ENCODE results near the gene PODXL2.

Gene PODXL2

GRCh38 chr3:127607675-127608361 lies 21.2 kb upstream of the PODXL2 start:
- H4K91ac ChIP-seq (ENCODE audit: low read depth, low read length), result no peak overlapping the region
- H3K79me1 ChIP-seq (ENCODE audit: low read length), result no peaks in the 10 kb centered on the region
- no peak overlapping the region for H3K4ac ChIP-seq (ENCODE audit: low read depth, low read length)
- H3K36me3 ChIP-seq (ENCODE audit: control insufficient read depth in 1 of 2, insufficient read depth in 2 of 2, low read length in 2 of 2), result peaks cover 47 to 68% of the 10 kb centered on the region in 2 experiments
- H3K27me3 ChIP-seq (ENCODE audit: insufficient read depth, low read length), result no peaks in the 10 kb centered on the region
- no peak overlapping the region for H3K4me2 ChIP-seq (ENCODE audit: low read length)
- no peak overlapping the region for H4K8ac ChIP-seq (ENCODE audit: low read depth, low read length)
- no peak overlapping the region for H3K9ac ChIP-seq (ENCODE audit: low read length)
- H3K79me2 ChIP-seq (ENCODE audit: control insufficient read depth, insufficient read depth, low read length, poor library complexity), result no peaks in the 10 kb centered on the region
- no peak for DNase-seq
- H4K12ac ChIP-seq (ENCODE audit: low read depth, low read length), result no peak overlapping the region
- peaks cover 2% of the 10 kb centered on the region for H3K9me3 ChIP-seq (ENCODE audit: insufficient read depth, low read depth, low read length)
- H2BK12ac ChIP-seq (ENCODE audit: low read length), result no peak overlapping the region
- no peak overlapping the region for H3K14ac ChIP-seq (ENCODE audit: low read length)
- peak overlapping the region; percentile 30 for H3K4me3 ChIP-seq (ENCODE audit: low read depth, low read length)
- H2AK5ac ChIP-seq (ENCODE audit: low read length), result no peak overlapping the region
- WGBS (ENCODE audit: extremely low coverage, insufficient coverage, insufficient read length), result no CpG with 5 or more reads among the region's 7 CpGs
- no peak overlapping the region for H2BK5ac ChIP-seq (ENCODE audit: low read depth, low read length, poor library complexity)
- H3K23ac ChIP-seq (ENCODE audit: low read length), result no peak overlapping the region
- H3K4me1 ChIP-seq (ENCODE audit: control insufficient read depth in 1 of 2, insufficient read depth in 2 of 2, low read length in 2 of 2), result no peaks in the 10 kb centered on the region
- no peak overlapping the region for H2BK120ac ChIP-seq (ENCODE audit: insufficient read depth, low read length, poor library complexity)
- H2AFZ ChIP-seq (ENCODE audit: insufficient read depth, low read length, poor library complexity), result no peak overlapping the region
- no peak overlapping the region for H3K27ac ChIP-seq (ENCODE audit: low read depth, low read length)
- H3K18ac ChIP-seq (ENCODE audit: low read length), result no peak overlapping the region

- no peaks in the 10 kb centered on the region for H3K27me3 ChIP-seq (ENCODE audit: insufficient read depth, low read length)
- no peak overlapping the region for H2BK120ac ChIP-seq (ENCODE audit: insufficient read depth, low read length, poor library complexity)
- H3K79me1 ChIP-seq (ENCODE audit: low read length), result no peaks in the 10 kb centered on the region
- H3K27ac ChIP-seq (ENCODE audit: low read depth, low read length), result no peak overlapping the region
- no peak overlapping the region for H3K23ac ChIP-seq (ENCODE audit: low read length)
- H3K18ac ChIP-seq (ENCODE audit: low read length), result no peak overlapping the region
- H3K79me2 ChIP-seq (ENCODE audit: control insufficient read depth, insufficient read depth, low read length, poor library complexity), result no peaks in the 10 kb centered on the region
- no peak overlapping the region for H4K8ac ChIP-seq (ENCODE audit: low read depth, low read length)
- H3K36me3 ChIP-seq (ENCODE audit: control insufficient read depth in 1 of 2, insufficient read depth in 2 of 2, low read length in 2 of 2), result peaks cover 47 to 73% of the 10 kb centered on the region in 2 experiments
- no peaks in the 10 kb centered on the region for H3K4me1 ChIP-seq (ENCODE audit: control insufficient read depth in 1 of 2, insufficient read depth in 2 of 2, low read length in 2 of 2)
- H3K4me2 ChIP-seq (ENCODE audit: low read length), result no peak overlapping the region
- WGBS (ENCODE audit: extremely low coverage, insufficient coverage, insufficient read length), result no CpG with 5 or more reads among the region's 14 CpGs
- H2AK5ac ChIP-seq (ENCODE audit: low read length), result no peak overlapping the region
- H3K9me3 ChIP-seq (ENCODE audit: insufficient read depth, low read depth, low read length), result peaks cover 2% of the 10 kb centered on the region
- no peak overlapping the region for H2AFZ ChIP-seq (ENCODE audit: insufficient read depth, low read length, poor library complexity)
- no peak overlapping the region for H4K12ac ChIP-seq (ENCODE audit: low read depth, low read length)
- no peak overlapping the region for H3K4me3 ChIP-seq (ENCODE audit: low read depth, low read length)
- no peak overlapping the region for H2BK5ac ChIP-seq (ENCODE audit: low read depth, low read length, poor library complexity)
- H4K91ac ChIP-seq (ENCODE audit: low read depth, low read length), result no peak overlapping the region
- H3K4ac ChIP-seq (ENCODE audit: low read depth, low read length), result no peak overlapping the region
- DNase-seq, result no peak
- H3K14ac ChIP-seq (ENCODE audit: low read length), result no peak overlapping the region
- no peak overlapping the region for H3K9ac ChIP-seq (ENCODE audit: low read length)
- H2BK12ac ChIP-seq (ENCODE audit: low read length), result no peak overlapping the region
Measured at GRCh38 chr3:127608362-127608718, 20.6 kb upstream of the PODXL2 start.

GRCh38 chr3:127610105-127610504 lies 18.9 kb upstream of the PODXL2 start:
- Histone ChIP-seq H2BK5ac (ENCODE audit: low read depth, low read length, poor library complexity) (no peak overlapping the region), H2AK5ac (ENCODE audit: low read length) (no peak overlapping the region)

GRCh38 chr3:127611251-127611650 lies 17.7 kb upstream of the PODXL2 start:
- no peak overlapping the region for H3K4me2 ChIP-seq (ENCODE audit: low read length)

More at GRCh38 chr3:127610105-127610504, 18.9 kb upstream of the PODXL2 start:
- Histone ChIP-seq H4K91ac (ENCODE audit: low read depth, low read length) (no peak overlapping the region), H3K9me3 (ENCODE audit: insufficient read depth, low read depth, low read length) (peaks cover 2% of the 10 kb centered on the region), H3K4me1 (ENCODE audit: control insufficient read depth in 1 of 2, insufficient read depth in 2 of 2, low read length in 2 of 2) (no peaks in the 10 kb centered on the region), H3K27ac (ENCODE audit: low read depth, low read length) (no peak overlapping the region), H3K4ac (ENCODE audit: low read depth, low read length) (no peak overlapping the region), H4K12ac (ENCODE audit: low read depth, low read length) (no peak overlapping the region), H2BK12ac (ENCODE audit: low read length) (no peak overlapping the region), H3K79me2 (ENCODE audit: control insufficient read depth, insufficient read depth, low read length, poor library complexity) (no peaks in the 10 kb centered on the region), H3K4me2 (ENCODE audit: low read length) (no peak overlapping the region), H2BK120ac (ENCODE audit: insufficient read depth, low read length, poor library complexity) (no peak overlapping the region), H3K4me3 (ENCODE audit: low read depth, low read length) (no peak overlapping the region), H3K36me3 (ENCODE audit: control insufficient read depth in 1 of 2, insufficient read depth in 2 of 2, low read length in 2 of 2) (peaks cover 38 to 73% of the 10 kb centered on the region in 2 experiments), H3K23ac (ENCODE audit: low read length) (no peak overlapping the region), H3K9ac (ENCODE audit: low read length) (peak overlapping the region; percentile 18), H2AFZ (ENCODE audit: insufficient read depth, low read length, poor library complexity) (no peak overlapping the region), H4K8ac (ENCODE audit: low read depth, low read length) (no peak overlapping the region), H3K14ac (ENCODE audit: low read length) (no peak overlapping the region), H3K27me3 (ENCODE audit: insufficient read depth, low read length) (no peaks in the 10 kb centered on the region), H3K18ac (ENCODE audit: low read length) (no peak overlapping the region), H3K79me1 (ENCODE audit: low read length) (no peaks in the 10 kb centered on the region)
- WGBS (ENCODE audit: extremely low coverage, insufficient coverage, insufficient read length), result no CpG with 5 or more reads among the region's 5 CpGs
- DNase-seq, result peak; percentile 87 to 93

More at GRCh38 chr3:127611251-127611650, 17.7 kb upstream of the PODXL2 start:
- Histone ChIP-seq H3K27me3 (ENCODE audit: insufficient read depth, low read length) (no peaks in the 10 kb centered on the region), H3K18ac (ENCODE audit: low read length) (no peak overlapping the region), H3K14ac (ENCODE audit: low read length) (no peak overlapping the region), H3K9me3 (ENCODE audit: insufficient read depth, low read depth, low read length) (peaks cover 2% of the 10 kb centered on the region), H3K9ac (ENCODE audit: low read length) (no peak overlapping the region), H2AK5ac (ENCODE audit: low read length) (no peak overlapping the region), H2BK120ac (ENCODE audit: insufficient read depth, low read length, poor library complexity) (no peak overlapping the region), H3K79me2 (ENCODE audit: control insufficient read depth, insufficient read depth, low read length, poor library complexity) (no peaks in the 10 kb centered on the region), H3K36me3 (ENCODE audit: control insufficient read depth in 1 of 2, insufficient read depth in 2 of 2, low read length in 2 of 2) (peaks cover 37 to 69% of the 10 kb centered on the region in 2 experiments), H4K91ac (ENCODE audit: low read depth, low read length) (no peak overlapping the region), H3K27ac (ENCODE audit: low read depth, low read length) (no peak overlapping the region), H3K79me1 (ENCODE audit: low read length) (no peaks in the 10 kb centered on the region), H4K12ac (ENCODE audit: low read depth, low read length) (no peak overlapping the region), H2AFZ (ENCODE audit: insufficient read depth, low read length, poor library complexity) (no peak overlapping the region), H4K8ac (ENCODE audit: low read depth, low read length) (no peak overlapping the region), H2BK12ac (ENCODE audit: low read length) (no peak overlapping the region), H3K4ac (ENCODE audit: low read depth, low read length) (no peak overlapping the region), H3K4me1 (ENCODE audit: control insufficient read depth in 1 of 2, insufficient read depth in 2 of 2, low read length in 2 of 2) (no peaks in the 10 kb centered on the region), H3K4me3 (ENCODE audit: low read depth, low read length) (no peak overlapping the region), H2BK5ac (ENCODE audit: low read depth, low read length, poor library complexity) (no peak overlapping the region), H3K23ac (ENCODE audit: low read length) (no peak overlapping the region)
- DNase-seq, result peak in 1 of 2 donors; percentile 36
- WGBS (ENCODE audit: extremely low coverage, insufficient coverage, insufficient read length), result no CpG with 5 or more reads among the region's 8 CpGs

All from trophoblast cell (in vitro differentiated cells and primary cell).